ENCODE measurements around the gene PCDHAC1.
"Not testable (repeated sequence)": the region's sequence is repeated elsewhere in the genome, so short reads cannot be mapped to it uniquely, and the experiment has no call there.

PCDHAC1 gene, protein sequence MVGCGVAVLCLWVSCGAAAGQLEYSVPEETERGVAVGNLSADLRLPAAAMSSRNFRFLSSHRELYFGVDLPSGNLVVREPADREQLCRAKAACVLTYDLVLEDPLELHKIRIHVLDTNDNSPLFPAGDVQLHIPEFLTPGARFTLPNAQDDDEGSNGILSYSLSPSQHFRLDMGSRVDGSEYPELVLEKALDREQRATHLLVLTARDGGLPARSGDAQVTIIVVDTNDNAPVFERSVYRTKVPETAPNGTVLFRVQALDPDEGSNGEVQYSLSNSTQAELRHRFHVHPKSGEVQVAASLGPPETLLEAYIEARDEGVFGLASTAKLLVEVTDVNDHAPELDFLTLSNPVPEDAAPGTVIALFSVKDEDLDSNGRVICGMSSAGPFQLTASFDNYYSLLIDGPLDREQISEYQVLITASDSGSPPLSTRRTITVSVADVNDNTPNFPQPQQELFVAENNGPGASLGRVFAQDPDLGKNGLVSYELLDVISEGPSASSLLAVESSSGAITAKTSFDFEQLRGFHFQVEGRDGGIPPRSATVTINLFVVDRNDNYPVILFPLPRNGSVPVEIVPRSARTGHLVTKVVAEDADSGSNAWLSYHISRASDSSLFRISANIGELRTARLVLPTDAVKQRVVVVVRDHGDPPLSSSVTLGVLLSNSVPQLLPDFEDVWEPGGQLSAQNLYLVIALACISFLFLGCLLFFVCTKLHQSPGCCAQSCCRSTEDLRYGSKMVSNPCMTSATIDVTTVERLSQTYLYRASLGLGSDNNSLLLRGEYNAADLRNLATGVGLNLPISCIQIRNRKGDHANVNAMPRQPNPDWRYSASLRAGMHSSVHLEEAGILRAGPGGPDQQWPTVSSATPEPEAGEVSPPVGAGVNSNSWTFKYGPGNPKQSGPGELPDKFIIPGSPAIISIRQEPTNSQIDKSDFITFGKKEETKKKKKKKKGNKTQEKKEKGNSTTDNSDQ

DNA sequence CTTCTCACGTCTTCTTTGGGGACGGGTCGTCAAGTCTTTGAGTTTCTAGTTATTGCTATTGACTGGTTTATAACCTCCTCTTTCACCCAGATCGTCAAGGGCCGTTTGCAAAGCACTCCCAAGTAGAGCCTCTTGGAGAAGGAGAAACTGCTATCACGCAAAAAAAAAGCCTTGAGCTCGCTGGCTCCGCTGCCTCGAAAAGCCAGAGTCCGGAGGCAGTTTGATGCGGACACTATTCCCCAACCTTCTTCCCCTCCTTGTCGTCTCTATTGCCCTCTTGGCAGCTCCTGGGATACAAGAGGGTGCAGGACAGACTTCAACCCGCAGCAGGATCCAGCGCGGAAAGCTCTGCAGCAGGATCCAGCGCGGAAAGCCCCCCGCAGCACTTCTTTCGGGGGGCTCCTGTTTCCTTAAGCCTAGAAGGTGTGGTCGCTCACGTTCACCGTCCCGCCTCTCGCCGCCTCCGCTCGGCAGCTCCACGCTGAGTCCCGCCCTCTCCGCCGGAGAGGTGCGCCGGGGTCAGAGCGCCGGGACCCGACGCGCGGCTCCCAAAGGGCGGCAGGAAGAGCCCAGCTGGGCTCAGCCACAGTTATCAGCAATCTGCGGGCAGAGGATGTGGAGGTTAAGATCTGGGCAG is at the start of gene PCDHAC1:
Gene PCDHAC1 (plus strand): TSS at position 494 of the 637 bp plus-strand sequence. CDS start 594 bp downstream, outside the sequence.
- DNase-seq (ENCODE audit: low spot score): peak; percentile 10

DNA sequence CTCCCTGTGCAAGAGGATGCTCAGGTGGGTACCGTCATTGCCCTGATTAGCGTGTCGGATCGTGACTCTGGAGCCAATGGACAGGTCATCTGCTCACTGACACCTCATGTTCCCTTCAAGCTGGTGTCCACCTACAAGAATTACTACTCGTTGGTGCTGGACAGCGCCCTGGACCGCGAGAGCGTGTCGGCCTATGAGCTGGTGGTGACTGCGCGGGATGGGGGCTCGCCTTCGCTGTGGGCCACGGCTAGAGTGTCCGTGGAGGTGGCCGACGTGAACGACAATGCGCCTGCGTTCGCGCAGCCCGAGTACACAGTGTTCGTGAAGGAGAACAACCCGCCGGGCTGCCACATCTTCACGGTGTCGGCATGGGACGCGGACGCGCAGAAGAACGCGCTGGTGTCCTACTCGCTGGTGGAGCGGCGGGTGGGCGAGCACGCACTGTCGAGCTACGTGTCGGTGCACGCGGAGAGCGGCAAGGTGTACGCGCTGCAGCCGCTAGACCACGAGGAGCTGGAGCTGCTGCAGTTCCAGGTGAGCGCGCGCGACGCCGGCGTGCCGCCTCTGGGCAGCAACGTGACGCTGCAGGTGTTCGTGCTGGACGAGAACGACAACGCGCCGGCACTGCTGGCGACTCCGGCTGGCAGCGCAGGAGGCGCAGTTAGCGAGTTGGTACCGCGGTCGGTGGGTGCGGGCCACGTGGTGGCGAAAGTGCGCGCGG is 49.4 kb upstream of the PCDHAC1 start:
- DNase-seq (ENCODE audit: low spot score): not testable (repeated sequence)

DNA sequence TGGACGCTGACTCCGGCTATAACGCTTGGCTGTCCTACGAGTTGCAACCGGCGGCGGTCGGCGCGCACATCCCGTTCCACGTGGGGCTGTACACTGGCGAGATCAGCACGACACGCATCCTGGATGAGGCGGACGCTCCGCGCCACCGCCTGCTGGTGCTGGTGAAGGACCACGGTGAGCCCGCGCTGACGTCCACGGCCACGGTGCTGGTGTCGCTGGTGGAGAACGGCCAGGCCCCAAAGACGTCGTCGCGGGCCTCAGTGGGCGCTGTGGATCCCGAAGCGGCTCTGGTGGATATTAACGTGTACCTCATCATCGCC is 48.9 kb upstream of the PCDHAC1 start:
- DNase-seq (ENCODE audit: low spot score): no peak

DNA sequence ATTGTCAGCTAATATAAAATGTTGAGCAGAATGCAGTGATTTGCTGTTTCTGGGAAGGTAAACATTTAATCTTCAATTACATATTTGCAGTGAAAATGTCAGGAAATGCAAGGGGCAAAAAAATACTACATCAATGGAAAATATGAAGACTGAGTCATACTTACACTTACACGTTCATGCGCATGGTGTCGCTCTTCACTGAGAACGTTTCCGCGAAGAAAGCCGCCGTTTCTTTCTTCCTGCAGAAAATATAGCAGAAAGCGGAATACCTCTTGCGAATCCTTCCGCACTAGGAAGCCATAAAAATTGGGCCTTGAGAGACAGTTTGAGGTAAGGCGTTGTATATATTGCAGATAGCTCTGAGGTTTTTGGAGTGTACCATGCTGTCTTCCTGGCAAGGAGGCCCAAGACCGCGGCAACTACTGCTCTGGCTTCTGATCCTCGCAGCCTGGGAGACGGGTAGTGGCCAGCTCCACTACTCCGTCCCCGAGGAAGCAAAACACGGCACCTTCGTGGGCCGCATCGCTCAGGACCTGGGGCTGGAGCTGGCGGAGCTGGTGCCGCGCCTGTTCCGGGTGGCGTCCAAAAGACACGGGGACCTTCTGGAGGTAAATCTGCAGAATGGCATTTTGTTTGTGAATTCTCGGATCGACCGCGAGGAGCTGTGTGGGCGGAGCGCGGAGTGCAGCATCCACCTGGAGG is 44.1 kb upstream of the PCDHAC1 start, which contains the start of gene PCDHA13:
Gene PCDHA13 (plus strand): TSS at position 236 of the 702 bp plus-strand sequence. CDS start 145 bp downstream, at position 381.
- no peak for DNase-seq (ENCODE audit: low spot score)

DNA sequence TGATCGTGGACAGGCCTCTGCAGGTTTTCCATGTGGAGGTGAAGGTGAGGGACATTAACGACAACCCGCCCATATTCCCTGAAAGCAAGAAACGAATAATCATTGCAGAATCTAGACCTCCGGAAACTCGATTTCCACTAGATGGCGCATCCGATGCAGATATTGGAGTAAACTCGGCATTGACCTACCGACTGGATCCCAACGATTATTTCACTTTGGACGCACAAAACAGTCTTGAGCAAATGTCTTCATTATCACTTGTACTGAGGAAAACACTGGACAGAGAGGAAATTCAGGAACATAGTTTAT is 43.6 kb upstream of the PCDHAC1 start:
- no peak for DNase-seq (ENCODE audit: low spot score)

DNA sequence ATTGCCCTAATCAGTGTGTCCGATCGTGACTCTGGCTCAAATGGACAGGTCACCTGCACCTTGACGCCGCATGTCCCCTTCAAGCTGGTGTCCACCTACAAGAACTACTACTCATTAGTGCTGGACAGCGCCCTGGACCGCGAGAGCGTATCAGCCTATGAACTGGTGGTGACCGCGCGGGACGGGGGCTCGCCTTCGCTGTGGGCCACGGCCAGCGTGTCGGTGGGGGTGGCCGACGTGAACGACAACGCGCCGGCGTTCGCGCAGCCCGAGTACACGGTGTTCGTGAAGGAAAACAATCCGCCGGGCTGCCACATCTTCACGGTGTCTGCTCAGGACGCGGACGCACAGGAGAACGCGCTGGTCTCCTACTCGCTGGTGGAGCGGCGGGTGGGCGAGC is 42.7 kb upstream of the PCDHAC1 start:
- DNase-seq (ENCODE audit: low spot score): no peak

DNA sequence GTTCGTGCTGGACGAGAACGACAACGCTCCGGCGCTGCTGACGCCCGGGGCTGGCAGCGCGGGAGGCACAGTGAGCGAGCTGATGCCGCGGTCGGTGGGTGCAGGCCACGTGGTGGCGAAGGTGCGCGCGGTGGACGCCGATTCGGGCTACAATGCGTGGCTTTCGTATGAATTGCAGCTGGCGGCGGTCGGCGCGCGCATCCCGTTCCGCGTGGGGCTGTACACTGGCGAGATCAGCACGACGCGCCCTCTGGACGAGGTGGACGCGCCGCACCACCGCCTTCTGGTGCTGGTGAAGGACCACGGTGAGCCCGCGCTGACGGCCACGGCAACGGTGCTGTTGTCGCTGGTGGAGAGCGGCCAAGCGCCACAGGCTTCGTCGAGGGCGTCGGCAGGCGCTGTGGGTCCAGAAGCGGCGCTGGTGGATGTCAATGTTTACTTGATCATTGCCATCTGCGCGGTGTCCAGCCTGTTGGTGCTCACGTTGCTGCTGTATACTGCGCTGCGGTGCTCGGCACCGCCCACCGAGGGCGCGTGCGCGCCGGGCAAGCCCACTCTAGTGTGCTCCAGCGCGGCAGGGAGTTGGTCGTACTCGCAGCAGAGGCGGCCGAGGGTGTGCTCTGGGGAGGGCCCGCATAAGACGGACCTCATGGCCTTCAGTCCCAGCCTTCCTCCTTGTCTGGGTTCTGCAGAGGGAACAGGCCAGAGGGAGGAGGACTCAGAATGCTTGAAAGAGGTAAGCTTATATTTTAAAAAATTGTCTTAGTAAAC is 42.0 kb upstream of the PCDHAC1 start:
- DNase-seq (ENCODE audit: low spot score): no peak

DNA sequence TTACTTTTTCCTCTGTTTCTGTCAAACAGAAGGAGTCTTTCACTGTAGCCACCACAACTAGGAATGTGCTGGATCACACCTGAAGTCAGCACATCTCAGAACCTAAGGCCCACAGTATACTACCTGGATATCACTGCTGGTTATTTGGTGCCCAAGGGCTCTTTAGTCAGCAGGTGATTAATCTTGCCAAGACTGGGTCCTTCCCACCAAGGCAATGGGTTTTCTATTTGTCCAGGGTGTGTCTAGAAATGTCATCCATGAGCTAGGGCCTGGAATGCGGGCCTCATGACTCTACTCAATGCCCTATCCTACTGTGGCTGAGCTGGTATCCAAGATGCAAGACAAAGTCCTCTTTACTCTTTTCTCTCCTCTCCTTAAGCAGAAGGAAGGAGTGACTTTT is 9.8 kb upstream of the PCDHAC1 start:
- no peak for DNase-seq (ENCODE audit: low spot score)

DNA sequence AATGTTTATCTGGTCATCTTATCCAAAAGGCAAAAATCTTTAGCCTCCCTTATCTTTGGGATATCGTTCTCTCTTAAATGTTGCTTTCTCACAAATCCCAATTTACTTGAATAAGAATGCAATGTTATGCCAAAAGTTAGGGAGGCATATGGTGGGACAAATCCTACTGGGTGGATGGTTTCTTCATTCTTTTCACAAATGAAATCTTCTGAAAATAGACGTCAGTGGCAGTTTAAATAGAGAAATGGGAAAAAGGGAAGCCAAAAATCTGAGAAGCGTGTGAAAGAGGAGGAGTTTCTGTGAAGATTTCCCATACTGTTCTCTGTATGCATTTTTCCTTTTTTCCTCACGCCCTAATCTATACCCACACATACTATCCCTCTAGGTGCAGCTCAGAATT is 2.5 kb upstream of the PCDHAC1 start:
- DNase-seq (ENCODE audit: low spot score): no peak

DNA sequence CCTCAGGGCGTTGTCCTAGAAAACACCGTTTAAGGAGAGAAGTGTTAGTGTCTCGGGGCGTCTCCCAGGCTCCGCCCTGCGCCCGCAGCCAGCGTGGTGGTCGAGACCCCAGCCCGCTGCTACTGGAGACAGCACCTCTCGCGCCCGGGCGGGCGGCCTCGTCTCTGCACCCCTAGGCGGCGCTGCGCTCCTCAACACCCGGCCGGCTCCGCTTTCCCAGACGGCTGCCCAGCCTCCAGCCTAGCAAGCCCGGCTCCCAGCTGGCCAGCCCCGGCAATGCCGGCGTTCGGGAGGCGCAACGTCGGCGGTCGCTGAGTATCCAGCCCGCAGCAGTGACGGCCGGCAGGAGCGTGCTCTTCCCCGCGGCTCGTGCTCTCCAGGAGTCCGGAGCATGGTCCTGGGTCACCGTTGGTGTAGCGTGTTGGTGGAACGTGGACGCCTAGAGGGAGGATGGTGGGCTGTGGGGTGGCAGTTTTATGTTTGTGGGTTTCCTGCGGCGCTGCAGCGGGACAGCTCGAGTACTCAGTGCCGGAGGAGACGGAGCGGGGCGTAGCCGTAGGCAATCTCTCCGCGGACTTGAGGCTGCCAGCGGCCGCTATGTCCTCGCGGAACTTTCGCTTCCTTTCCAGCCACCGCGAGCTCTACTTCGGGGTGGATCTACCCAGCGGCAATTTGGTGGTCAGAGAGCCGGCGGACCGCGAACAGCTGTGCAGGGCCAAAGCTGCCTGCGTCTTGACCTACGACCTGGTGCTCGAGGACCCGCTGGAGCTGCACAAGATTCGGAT is 536 bp downstream of the PCDHAC1 start:
- DNase-seq (ENCODE audit: low spot score): peak; percentile 63

DNA sequence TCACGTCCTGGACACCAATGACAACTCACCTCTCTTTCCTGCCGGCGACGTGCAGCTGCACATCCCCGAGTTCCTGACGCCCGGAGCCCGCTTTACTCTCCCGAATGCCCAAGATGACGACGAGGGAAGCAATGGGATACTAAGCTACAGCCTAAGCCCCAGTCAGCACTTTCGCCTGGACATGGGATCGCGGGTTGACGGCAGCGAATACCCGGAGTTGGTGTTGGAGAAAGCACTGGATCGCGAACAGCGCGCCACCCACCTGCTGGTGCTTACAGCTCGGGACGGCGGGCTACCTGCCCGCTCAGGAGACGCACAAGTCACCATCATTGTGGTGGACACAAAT is 1.1 kb downstream of the PCDHAC1 start:
- DNase-seq (ENCODE audit: low spot score): peak; percentile 5

DNA sequence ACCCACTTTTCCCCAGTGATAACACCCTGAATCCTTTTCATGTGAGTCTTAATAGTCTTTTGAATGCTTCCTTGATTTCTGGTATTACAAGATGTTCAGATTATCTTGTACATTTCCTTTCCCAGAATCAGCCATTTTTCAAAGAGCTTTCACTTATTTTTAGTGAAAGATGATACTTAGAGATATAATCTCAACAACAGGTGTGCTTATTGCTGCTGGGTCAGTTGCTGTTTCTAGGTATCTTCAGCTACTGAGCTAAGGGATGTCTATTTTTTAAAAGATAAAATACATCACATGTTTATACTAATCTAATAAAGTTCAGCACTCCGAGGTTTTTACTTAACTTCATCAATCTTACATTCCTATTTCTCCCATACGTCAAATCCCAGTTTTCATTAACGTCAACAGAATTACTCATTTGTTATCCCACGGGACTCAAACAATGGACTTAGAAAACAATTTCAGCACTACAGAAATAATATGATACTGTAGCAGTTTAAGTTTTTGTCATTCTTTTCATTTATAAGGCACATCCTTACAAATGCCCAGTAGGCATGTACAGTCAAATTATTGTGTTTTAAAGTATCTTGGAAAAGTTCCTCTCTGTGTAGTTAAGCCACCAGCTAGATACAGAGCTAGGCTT is 9.0 kb downstream of the PCDHAC1 start:
- no peak for DNase-seq (ENCODE audit: low spot score)

DNA sequence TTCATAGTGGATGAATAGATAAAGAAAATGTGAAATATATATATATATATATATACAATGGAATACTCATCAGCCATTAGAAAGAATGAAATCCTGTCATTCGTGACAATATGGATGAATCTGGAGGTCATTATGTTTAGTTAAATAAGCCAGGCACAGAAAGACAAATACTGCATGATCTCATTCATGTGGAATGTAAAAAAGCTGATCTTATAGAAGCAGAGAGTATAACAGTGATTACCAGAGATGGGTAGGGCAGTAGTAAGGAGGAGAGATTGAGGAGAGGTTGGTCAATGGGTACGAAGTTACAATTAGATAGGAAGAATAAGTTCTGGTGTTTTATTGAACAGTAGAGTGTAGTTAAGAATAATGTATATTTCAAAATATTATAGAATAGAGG is 20.5 kb downstream of the PCDHAC1 start:
- no peak for DNase-seq (ENCODE audit: low spot score)

DNA sequence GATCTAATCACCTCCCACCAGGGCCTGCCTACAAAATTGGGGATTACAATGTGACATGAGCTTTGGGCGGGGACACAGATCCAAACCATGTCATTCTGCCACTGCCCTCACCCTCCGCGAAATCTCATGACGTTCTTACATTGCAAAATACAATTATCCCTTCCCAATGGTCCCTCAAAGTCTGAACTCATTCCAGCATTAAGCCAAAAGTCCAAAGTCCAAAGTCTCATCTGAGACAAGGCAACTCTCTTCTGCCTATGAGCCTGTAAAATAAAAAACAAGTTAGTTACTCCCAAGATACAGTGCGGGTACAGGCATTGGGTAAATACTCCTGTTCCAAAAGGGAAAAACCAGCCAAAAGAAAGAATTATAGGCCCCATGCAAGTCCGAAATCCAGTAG is 25.5 kb downstream of the PCDHAC1 start:
- DNase-seq (ENCODE audit: low spot score): no peak

DNA sequence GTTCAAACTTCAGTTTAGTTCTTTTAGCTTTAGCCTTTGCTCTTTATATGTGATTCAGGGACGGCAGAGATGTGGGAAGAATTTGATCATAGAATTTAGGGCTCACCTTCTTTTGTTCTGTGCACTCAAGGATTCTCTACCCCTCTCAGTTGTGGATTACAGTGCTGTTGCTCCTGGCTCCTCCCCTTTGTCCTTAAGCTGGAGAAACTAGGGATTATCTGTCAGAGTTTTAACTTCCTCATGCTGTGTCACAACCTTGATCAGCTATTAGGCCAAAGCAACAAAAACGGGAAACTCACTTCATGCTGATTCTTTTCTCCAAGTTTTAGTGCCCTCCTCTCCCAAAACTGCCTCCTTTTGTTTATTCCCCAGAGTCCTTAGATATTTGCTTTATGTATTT is 27.1 kb downstream of the PCDHAC1 start:
- no peak for DNase-seq (ENCODE audit: low spot score)

DNA sequence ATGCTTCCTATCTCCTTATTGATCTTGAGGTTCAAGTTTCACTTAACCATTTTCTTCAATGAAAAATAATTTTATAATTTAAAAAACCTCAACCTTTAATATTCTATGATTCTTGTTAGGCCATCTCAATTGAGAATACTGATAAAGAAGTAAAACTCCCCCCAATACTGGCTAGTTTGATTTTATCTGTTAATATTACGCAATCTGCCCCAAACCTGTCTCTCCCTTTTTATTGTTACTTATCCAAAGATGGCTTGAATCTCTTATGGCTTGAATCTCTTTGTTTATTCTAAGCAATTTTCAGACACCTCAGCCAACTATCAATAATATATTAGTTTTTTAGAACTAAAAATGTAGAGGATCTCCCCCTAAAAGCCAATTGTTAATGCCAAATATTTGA is 36.1 kb downstream of the PCDHAC1 start:
- no peak for DNase-seq (ENCODE audit: low spot score)

DNA sequence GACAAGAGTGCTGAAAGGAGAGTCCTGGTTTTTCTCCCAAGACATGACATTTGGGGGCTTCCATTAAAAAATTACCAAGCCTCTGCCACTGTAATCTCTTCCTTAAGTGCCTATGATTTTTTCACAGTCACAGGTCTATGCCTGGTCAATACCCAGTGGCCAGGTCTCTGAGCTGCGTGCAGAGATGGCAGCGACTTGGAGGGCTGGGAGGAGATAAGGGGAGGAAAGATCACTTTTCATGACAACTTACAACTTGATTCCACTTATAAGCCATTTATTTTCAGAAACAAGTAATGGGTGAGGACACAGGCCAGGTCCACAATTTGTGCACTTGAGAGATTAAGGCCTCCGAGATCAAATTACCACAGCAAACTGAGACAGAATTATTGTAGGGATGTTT is 38.3 kb downstream of the PCDHAC1 start:
- DNase-seq (ENCODE audit: low spot score): no peak

DNA sequence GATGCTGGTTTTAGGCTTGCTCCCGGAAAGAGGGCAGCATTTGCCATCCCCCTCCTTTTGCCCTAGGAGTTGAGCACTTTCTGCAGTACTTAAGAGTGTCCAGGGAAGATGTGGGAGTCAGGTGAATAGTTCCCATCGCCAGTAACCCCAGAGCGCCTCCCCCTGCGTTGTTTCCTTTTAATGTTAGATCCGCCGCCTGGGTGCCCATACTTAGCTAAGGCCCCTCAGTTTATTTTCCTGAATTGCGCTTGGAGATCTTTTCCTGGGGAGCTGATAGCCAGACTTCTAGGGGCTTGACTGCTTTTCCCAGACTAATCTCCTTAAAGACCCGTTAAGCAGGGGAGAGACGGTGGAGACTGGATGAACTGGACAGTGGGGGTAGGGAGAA is 39.8 kb downstream of the PCDHAC1 start:
- DNase-seq (ENCODE audit: low spot score): no peak
